HG03565 (cell line): Measurements from ENCODE around the gene TAS2R60.
"Not testable (repeated sequence)": the region's sequence is repeated elsewhere in the genome, so short reads cannot be mapped to it uniquely, and the experiment has no call there.

ENCODE experiments used
- ATAC-seq: cut with Tn5 transposase; IDR thresholded peaks from one replicate; pipeline ENCODE4 v1.9.1; 2021; ENCODE audit warnings: mild to moderate bottlenecking, moderate library complexity; ENCODE audit not compliant: unreplicated experiment

The TAS2R60 gene

DNA sequence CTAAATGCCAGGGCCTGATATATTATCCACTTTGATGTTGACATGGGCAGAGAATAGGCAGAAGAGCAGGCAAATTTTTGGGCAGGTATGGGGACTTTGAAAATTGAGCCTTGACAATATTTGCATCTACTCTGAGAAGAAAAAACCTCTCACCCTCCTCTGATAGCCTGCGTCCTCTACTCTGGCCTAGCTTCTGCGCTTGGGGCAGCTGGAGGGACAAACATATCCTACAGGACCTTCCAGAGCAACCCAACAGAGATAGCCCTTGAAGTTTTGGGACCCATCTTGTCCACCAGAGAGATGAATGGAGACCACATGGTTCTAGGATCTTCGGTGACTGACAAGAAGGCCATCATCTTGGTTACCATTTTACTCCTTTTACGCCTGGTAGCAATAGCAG, at the start of gene TAS2R60:
Gene TAS2R60 (plus strand): TSS at position 301 of the 400 bp plus-strand sequence. CDS start 0 bp downstream, at position 301.
- ATAC-seq = no peak

DNA sequence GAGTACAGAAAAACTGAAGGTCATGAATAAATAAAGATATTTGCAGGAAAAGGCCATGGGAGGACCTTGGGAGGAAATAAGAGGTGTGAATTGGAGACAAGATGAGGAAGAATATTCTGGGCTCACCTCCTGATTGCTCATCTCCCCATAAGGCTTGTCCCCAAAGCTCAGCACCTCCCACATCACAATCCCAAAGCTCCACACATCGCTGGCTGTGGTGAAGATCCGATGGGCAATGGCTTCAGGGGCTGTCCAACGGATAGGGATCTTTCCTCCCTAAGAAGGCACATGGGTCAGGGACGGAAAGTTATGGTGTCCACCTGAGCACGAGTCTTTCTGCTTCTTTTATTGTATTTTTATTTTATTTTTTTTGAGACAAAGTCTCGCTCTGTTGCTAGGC, 49.2 kb upstream of the TAS2R60 start:
- no peak for ATAC-seq

DNA sequence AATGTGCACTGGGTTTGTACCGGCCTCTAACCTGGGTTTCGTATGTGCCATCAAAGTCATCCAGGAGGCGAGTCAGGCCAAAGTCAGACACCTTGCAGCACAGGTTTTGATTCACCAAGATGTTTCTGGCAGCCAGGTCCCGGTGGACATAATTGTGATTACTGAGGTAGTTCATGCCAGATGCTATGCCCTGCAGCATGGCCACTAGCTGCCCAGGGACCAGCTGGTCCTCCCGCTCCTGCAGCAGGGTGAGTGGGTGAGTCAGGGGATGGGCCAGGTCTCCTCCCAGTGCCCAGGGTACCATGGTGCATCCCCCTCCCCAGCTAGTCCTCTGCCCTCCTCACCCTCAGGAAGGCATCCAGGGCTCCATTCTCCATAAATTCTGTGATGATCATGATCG, 48.5 kb upstream of the TAS2R60 start:
- no peak for ATAC-seq

GRCh38 chr7:143395187-143396149, 47.8 kb upstream of the TAS2R60 start:
- no peak for ATAC-seq

DNA sequence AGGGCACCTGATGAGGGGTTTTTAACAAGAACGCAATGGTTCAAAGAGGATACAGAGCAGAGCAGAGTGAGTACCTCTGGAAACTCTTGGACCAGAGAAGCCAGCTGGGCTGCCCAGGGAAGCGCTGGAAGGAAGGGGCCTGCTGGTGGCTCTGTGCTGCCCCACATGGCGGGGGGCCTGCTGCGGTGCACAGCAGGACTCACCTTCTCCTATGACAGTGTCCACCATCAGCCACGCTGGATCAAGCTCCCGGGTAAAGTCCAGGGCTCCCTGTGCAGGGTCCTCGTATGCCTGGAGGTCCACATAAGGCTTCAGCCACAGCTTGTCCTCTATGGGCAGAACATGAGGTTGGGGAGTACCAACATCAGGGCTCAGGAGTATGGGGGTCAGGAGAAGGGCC, 47.1 kb upstream of the TAS2R60 start:
- no peak for ATAC-seq

- ATAC-seq = no peak
Measured at GRCh38 chr7:143396625-143397556, 46.4 kb upstream of the TAS2R60 start.

GRCh38 chr7:143397710-143398530, 45.3 kb upstream of the TAS2R60 start:
- no peak for ATAC-seq

DNA sequence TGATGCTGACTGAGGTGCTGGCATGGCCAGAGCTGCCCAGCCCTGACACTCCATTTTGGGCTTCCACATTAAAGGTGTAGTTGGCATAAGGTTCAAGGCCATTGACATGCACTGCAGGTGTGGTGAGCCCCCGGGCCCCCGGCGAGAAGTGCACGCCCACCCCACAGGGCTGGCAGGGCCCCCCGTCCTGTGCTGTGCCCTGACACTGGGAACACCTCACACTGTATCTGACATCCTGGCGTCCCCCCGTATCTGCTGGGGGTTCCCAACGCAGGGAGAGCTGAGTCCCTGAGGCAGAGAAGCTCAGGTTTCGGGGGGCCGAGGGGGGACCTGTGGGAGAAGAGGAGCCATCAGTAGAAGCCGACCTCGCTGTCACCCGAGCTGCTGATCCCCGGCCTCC, 44.6 kb upstream of the TAS2R60 start:
- no peak for ATAC-seq

DNA sequence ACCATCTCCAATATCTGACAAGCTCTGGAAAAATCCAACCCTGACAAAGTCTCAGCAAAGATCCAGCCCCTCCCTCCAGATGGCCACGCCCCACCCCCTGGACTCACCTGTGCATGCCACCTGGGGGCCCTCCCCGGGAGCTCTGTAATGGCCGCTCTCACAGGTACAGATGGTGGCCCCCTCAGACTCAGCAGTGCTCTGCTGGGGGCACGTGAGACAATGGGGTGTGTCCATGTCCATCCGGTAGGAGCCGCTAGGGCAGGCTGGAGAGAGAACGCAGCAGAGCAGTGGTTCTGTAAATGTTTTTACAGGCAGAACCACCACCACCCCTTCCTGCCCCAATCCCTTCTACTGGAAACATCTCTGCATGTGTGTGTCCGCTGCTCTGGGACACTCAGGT, 44.1 kb upstream of the TAS2R60 start:
- no peak for ATAC-seq

DNA sequence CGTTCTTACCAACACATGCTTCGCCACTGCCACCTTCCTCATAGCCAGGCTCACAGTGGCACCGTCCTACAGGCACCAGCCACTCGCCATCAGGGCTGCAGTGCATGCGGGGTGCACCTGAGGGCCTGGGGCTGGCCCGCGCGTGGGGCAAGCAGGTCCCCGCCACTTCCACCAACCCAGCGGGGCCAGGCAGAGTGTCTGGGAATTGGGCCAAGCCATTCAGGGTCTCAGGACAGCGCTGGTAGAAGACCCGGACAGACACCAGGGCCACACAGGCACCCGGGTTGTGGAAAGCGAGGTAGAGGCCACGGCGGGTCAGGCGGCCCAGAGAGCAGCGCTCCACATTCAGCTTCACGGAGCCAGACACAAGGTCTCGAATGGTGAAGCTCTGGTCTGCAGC, 43.6 kb upstream of the TAS2R60 start:
- ATAC-seq = no peak

- ATAC-seq = no peak
Measured at GRCh38 chr7:143401265-143401664, 42.0 kb upstream of the TAS2R60 start.

DNA sequence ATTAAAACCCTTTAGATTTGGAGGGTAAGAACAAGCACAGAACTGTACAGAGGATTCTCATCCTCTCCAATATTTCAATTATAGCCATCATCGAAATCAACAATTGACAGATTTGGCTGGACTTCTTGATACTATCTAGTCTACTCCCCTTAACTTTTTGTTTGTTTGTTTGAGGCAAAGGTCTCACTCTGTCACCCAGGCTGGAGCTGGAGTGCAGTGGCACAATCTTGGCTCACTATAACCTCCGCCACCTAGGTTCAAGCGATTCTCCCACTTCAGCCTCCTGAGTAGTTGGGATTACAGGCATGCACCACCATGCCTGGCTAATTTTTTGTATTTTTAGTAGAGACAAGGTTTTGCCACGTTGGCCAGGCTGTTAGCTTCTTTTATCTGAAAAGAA, 41.0 kb upstream of the TAS2R60 start:
- not testable (repeated sequence) for ATAC-seq

- ATAC-seq = no peak
Measured at GRCh38 chr7:143405173-143406001, 37.9 kb upstream of the TAS2R60 start.

DNA sequence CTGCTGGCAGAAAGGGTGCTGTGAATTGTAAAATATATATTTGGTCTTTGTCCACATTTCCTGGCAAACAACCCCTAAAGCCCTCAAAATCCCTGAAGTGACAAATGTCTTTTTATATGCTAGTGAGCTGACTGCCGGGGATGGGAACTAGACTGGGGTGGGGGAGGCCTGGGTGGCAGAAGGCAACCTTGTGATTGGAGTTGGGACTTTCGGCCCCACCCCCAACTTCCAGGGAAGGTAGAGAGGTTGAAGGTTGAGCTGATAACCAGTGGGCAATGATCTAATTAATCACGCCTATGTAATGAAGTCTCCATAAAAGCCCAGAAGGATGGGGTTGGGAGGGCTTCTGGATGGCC, 37.3 kb upstream of the TAS2R60 start:
- ATAC-seq = no peak

DNA sequence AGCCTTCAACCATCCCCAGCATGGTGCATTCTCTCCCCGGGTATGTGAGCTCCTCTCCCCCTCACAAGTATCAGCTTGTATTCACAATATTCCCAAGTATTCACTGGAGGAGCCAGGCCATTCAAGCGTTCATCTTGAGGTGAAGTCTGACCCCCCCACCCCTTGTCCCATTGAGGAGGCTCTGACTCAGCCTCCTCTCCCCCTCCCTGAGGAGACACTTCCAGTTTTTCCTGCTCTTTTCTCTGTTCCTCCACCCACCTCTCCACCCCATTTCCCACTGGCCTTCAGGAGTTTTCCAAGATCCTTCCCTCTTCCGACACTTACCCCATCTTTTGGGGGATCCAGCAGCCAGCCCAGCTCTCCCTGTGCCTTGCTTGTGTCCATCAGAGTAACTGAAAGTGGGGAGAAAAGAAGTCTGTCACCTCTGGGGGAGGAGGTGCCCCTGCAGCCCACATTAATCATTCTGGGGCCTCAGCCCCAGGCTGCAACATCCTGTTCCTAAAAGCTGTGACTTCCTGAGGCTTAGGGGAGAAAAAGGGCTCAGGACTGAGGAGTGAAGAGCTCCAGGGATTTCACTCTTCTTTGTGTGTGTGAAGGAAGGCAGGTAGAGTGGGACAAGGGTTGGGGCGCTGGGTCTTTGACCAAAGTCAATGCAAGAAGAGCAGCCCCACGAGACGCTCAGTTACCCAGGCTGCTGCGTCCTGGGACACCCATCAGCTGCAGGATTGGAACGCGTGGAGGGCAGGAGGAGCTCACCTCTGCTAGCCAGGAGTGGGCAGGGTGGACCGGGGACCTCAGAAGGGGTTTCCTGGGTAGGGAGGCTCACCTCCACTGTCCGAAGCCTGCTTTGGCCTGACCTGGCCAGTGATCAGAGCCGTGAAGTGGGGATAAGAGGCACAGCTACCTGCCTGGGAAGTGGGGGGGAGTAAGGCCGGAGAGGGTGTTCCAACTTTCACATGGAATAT, 35.7 kb upstream of the TAS2R60 start:
- ATAC-seq = no peak

- ATAC-seq = no peak
Measured at GRCh38 chr7:143408252-143408685, 35.0 kb upstream of the TAS2R60 start.

DNA sequence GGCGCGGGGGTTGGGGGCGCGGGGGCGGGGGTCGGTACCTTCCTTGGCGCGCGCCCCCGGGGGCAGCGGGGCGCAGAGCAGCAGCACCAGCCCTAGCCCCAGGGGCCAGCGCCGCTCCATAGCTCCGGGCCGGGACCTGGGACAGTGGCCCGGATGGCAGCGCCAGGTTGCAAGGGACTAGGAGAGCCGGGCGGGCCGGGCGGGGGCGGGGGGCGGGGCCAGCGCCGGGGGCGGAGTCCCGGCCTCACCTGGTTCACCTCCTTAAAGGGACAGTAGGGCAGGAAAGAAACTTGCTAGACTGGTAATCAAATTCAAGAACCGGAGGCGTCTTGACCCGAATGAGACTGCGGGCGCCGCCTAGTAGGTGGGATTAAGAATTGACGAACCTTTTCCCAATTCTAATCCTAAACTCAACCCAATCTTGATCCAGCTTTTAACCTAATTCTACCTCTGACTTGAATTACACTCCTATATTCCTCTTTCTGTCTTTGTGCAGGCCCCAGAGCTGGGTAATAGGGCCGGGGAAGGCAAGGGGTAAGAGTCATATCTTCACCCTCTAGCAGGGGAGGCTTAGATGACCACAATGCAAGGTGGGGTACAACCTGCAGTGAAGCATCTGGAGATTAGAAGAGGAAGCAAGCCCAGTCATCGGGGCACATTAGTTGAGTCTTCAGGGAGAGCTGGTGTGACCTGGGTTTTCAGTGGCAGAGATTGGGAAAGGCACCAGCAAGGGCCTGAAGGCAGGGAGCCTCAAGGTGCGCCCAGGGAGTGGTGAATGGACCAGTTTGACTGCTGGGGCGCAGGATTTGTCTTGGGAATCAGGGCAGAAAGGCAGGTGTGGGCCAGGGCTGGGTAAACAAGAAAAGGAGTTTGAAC, 34.3 kb upstream of the TAS2R60 start, which contains the start of gene EPHA1:
Gene EPHA1 (minus strand): TSS at position 171 of the 876 bp plus-strand sequence. CDS start 51 bp downstream, at position 120.
- no peak for ATAC-seq
